Subcutaneous abdominal adipose tissue (tissue), 5 donors: ENCODE measurements around the gene STK31.
"Not testable (repeated sequence)": the region's sequence is repeated elsewhere in the genome, so short reads cannot be mapped to it uniquely, and the experiment has no call there.

ENCODE experiments used
- H3K27ac ChIP-seq: one replicate; pipeline ENCODE4 v1.7.0; 2013; ENCODE audit warnings: low read depth, mild to moderate bottlenecking, inconsistent platforms, low read length, moderate library complexity
- H3K27me3 ChIP-seq, 5 donors: one replicate each; pipeline ENCODE4 v1.7.0; 2013; ENCODE audit warnings: low read length in 5 of 5, inconsistent platforms in 1 of 5; ENCODE audit not compliant: control insufficient read depth in 5 of 5, insufficient read depth in 4 of 5
- H3K36me3 ChIP-seq, 5 donors: one replicate each; pipeline ENCODE4 v1.7.0; 2013; ENCODE audit warnings: low read length in 5 of 5; ENCODE audit not compliant: control insufficient read depth in 5 of 5, insufficient read depth in 5 of 5
- H3K4me1 ChIP-seq, 5 donors: one replicate each; pipeline ENCODE4 v1.7.0; 2013; ENCODE audit warnings: low read length in 5 of 5, mild to moderate bottlenecking in 3 of 5, moderate library complexity in 1 of 5; ENCODE audit not compliant: control insufficient read depth in 5 of 5, insufficient read depth in 5 of 5
- H3K4me3 ChIP-seq, 5 donors: one replicate each; pipeline ENCODE4 v1.7.0; 2013; ENCODE audit warnings: low read length in 5 of 5, low read depth in 1 of 5
- H3K9ac ChIP-seq, 5 donors: one replicate each; pipeline ENCODE4 v1.7.0; 2013; ENCODE audit warnings: low read length in 5 of 5, mild to moderate bottlenecking in 4 of 5, moderate library complexity in 3 of 5
- H3K9me3 ChIP-seq, 5 donors: one replicate each; pipeline ENCODE4 v1.7.0; 2013; ENCODE audit warnings: low read length in 5 of 5; ENCODE audit not compliant: control insufficient read depth in 5 of 5
- donor health status: healthy.
- donor health status: healthy.
- donor health status: healthy.
- donor health status: healthy.
- donor health status: healthy.

Gene STK31

GRCh38 chr7:23710000-23710399 lies at the start of gene STK31:
Gene STK31, plus strand, starts transcription at chr7:23710219. Its CDS starts 67 bp downstream, at chr7:23710286.
- H3K9me3 ChIP-seq = peaks cover 7 to 12% (median 10%) of the 10 kb centered on the region in 5 donors
- H3K9ac ChIP-seq = no peak within 1 kb of the TSS
- H3K36me3 ChIP-seq = peaks cover 0 to 12% (median 6%) of the 10 kb centered on the region in 5 donors
- H3K27ac ChIP-seq = no peak within 1 kb of the TSS
- H3K4me1 ChIP-seq = no peaks in the 10 kb centered on the region
- no peaks in the 10 kb centered on the region for H3K27me3 ChIP-seq
- H3K4me3 ChIP-seq = no peak within 1 kb of the TSS

- no peaks in the 10 kb centered on the region for H3K36me3 ChIP-seq
- H3K27me3 ChIP-seq = no peaks in the 10 kb centered on the region
- H3K27ac ChIP-seq = no peak overlapping the region
- H3K9me3 ChIP-seq = peaks cover 0 to 5% (median 3%) of the 10 kb centered on the region in 5 donors
- H3K9ac ChIP-seq = no peak overlapping the region
- H3K4me1 ChIP-seq = no peaks in the 10 kb centered on the region
- H3K4me3 ChIP-seq = no peak overlapping the region
Observed at GRCh38 chr7:23661385-23661784, 48.6 kb upstream of the STK31 start.

- Histone ChIP-seq H3K27me3 (no peaks in the 10 kb centered on the region), H3K27ac (no peak overlapping the region), H3K4me1 (no peaks in the 10 kb centered on the region), H3K4me3 (no peak overlapping the region), H3K36me3 (no peaks in the 10 kb centered on the region), H3K9ac (no peak overlapping the region), H3K9me3 (peaks cover 0 to 5% (median 3%) of the 10 kb centered on the region in 5 donors)
Observed at GRCh38 chr7:23662124-23662983, 47.7 kb upstream of the STK31 start.

- peaks cover 0 to 5% (median 3%) of the 10 kb centered on the region in 5 donors for H3K9me3 ChIP-seq
Observed at GRCh38 chr7:23662984-23663313, 47.1 kb upstream of the STK31 start.

GRCh38 chr7:23664122-23664521 lies 45.9 kb upstream of the STK31 start:
- H3K27me3 ChIP-seq = no peaks in the 10 kb centered on the region
- no peak overlapping the region for H3K9ac ChIP-seq
- no peaks in the 10 kb centered on the region for H3K4me1 ChIP-seq
- no peaks in the 10 kb centered on the region for H3K36me3 ChIP-seq
- no peak overlapping the region for H3K27ac ChIP-seq
- peaks cover 0 to under 1% (median 0%) of the 10 kb centered on the region in 5 donors for H3K9me3 ChIP-seq
- H3K4me3 ChIP-seq = no peak overlapping the region

More at GRCh38 chr7:23662984-23663313, 47.1 kb upstream of the STK31 start:
- Histone ChIP-seq H3K27me3 (no peaks in the 10 kb centered on the region), H3K4me3 (no peak overlapping the region), H3K4me1 (no peaks in the 10 kb centered on the region), H3K36me3 (no peaks in the 10 kb centered on the region), H3K9ac (no peak overlapping the region), H3K27ac (no peak overlapping the region)

GRCh38 chr7:23672033-23672432 lies 38.0 kb upstream of the STK31 start:
- H3K36me3 ChIP-seq = no peaks in the 10 kb centered on the region
- no peaks in the 10 kb centered on the region for H3K9me3 ChIP-seq
- H3K9ac ChIP-seq = no peak overlapping the region
- no peaks in the 10 kb centered on the region for H3K4me1 ChIP-seq
- no peaks in the 10 kb centered on the region for H3K27me3 ChIP-seq
- no peak overlapping the region for H3K27ac ChIP-seq
- no peak overlapping the region for H3K4me3 ChIP-seq

GRCh38 chr7:23679898-23680413 lies 30.1 kb upstream of the STK31 start, which contains the start of gene FAM221A:
Gene FAM221A, plus strand, starts transcription at chr7:23680199. Its CDS starts 20 bp downstream, at chr7:23680219.
- Histone ChIP-seq H3K4me3 (peak within 1 kb of the TSS; percentile 76 to 97 (median 86)), H3K27me3 (no peaks in the 10 kb centered on the region), H3K9me3 (no peaks in the 10 kb centered on the region), H3K27ac (peak within 1 kb of the TSS; percentile 57), H3K4me1 (peaks cover 2 to 16% (median 10%) of the 10 kb centered on the region in 5 donors), H3K9ac (peak within 1 kb of the TSS in 4 of 5 donors; percentile 56 to 80 (median 73)), H3K36me3 (no peaks in the 10 kb centered on the region)

- no peaks in the 10 kb centered on the region for H3K27me3 ChIP-seq
- H3K4me1 ChIP-seq = peaks cover 2 to 16% (median 10%) of the 10 kb centered on the region in 5 donors
- peak overlapping the region in 4 of 5 donors; percentile 56 to 80 (median 73) for H3K9ac ChIP-seq
- H3K4me3 ChIP-seq = peak overlapping the region; percentile 76 to 97 (median 86)
- peak overlapping the region; percentile 57 for H3K27ac ChIP-seq
- H3K36me3 ChIP-seq = no peaks in the 10 kb centered on the region
- H3K9me3 ChIP-seq = no peaks in the 10 kb centered on the region
Observed at GRCh38 chr7:23680414-23681405, 29.3 kb upstream of the STK31 start.

GRCh38 chr7:23684041-23684440 lies 26.0 kb upstream of the STK31 start:
- H3K4me3 ChIP-seq, H3K27ac ChIP-seq, H3K27me3 ChIP-seq, H3K9me3 ChIP-seq, H3K36me3 ChIP-seq, H3K9ac ChIP-seq: not testable (repeated sequence)
- H3K4me1 ChIP-seq = peaks cover 2 to 16% (median 10%) of the 10 kb centered on the region in 5 donors
